Caco-2 (cell line): ENCODE results near the gene ALDH4A1. TPM values are rescaled to one million over a fixed set of nuclear protein-coding genes. Genes with fewer than 3 reads are reported as not detected.

ENCODE experiments used
- BruUV-seq: library from RNA; stranded (reverse); fragments of 400-500 nt; replicated peaks from 2 replicates; lab custom pipeline; 2021; lab: Mats Ljungman, UMichigan
- CTCF ChIA-PET: fragments of 300-600 bp; sonication (Branson Sonifier 250); formaldehyde crosslinking; loops from one replicate; lab custom pipeline; 2022; ENCODE audit warnings: antibody characterized with exemption; lab: Charles Lee
- POLR2A ChIA-PET: fragments of 300-600 bp; sonication (Branson Sonifier 250); formaldehyde crosslinking; loops from one replicate; lab custom pipeline; 2022; ENCODE audit warnings: antibody characterized with exemption; lab: Charles Lee
- DNase-seq, 2 experiments: peaks; one replicate each; pipeline versions ENCODE4 v3.0.0 to v3.0.0-alpha.2; 2020 to 2022
- H3K27me3 ChIP-seq: replicated peaks from 2 replicates; pipeline ENCODE4 v1.6.0; 2011; ENCODE audit warnings: low read length; ENCODE audit not compliant: control insufficient read depth, insufficient read depth
- H3K36me3 ChIP-seq: 2 replicates; pipeline ENCODE4 v1.5.1; 2011; ENCODE audit warnings: low read length; ENCODE audit not compliant: control insufficient read depth, insufficient read depth
- H3K4me1 ChIP-seq: fragments of 250-450 bp; sonication (Bioruptor Pico); 2 replicates; pipeline ENCODE4 v1.5.1; 2020; ENCODE audit warnings: mild to moderate bottlenecking
- H3K4me3 ChIP-seq: 2 replicates; pipeline ENCODE4 v1.5.1; 2011; ENCODE audit warnings: low read depth, mild to moderate bottlenecking, control low read depth, low read length
- H3K9me3 ChIP-seq: fragments of 250-450 bp; sonication (Bioruptor Pico); 2 replicates; pipeline ENCODE4 v1.5.1; 2020; ENCODE audit warnings: mild to moderate bottlenecking, moderate library complexity
- H3K27ac Mint-ChIP-seq: one replicate; pipeline ENCODE4 v1.8.0; 2022; ENCODE audit warnings: mixed read lengths; ENCODE audit not compliant: unreplicated experiment
- H3K27me3 Mint-ChIP-seq: one replicate; pipeline ENCODE4 v1.8.0; 2022; ENCODE audit warnings: mixed read lengths; ENCODE audit not compliant: insufficient read depth, unreplicated experiment
- H3K36me3 Mint-ChIP-seq: one replicate; pipeline ENCODE4 v1.8.0; 2022; ENCODE audit warnings: mild to moderate bottlenecking, mixed read lengths; ENCODE audit not compliant: insufficient read depth, unreplicated experiment
- H3K4me1 Mint-ChIP-seq: one replicate; pipeline ENCODE4 v1.8.0; 2022; ENCODE audit warnings: low read depth, mixed read lengths; ENCODE audit not compliant: unreplicated experiment
- H3K4me3 Mint-ChIP-seq: one replicate; pipeline ENCODE4 v1.8.0; 2022; ENCODE audit warnings: mild to moderate bottlenecking, moderate library complexity, mixed read lengths; ENCODE audit not compliant: unreplicated experiment
- H3K9me3 Mint-ChIP-seq: one replicate; pipeline ENCODE4 v1.8.0; 2022; ENCODE audit warnings: mixed read lengths; ENCODE audit not compliant: unreplicated experiment
- CTCF ChIP-seq, 2 experiments: fragments of 200-600 bp in 1 of 2; IDR thresholded peaks; 1 replicate in 1 of 2; 2 replicates in 1 of 2; pipeline versions ENCODE4 v1.5.1 to v1.8.0; 2011 to 2022; ENCODE audit warnings: antibody characterized with exemption in 1 of 2, control low read depth in 1 of 2, inconsistent platforms in 1 of 2, low read depth in 1 of 2, low read length in 1 of 2, mild to moderate bottlenecking in 1 of 2, moderate library complexity in 1 of 2; ENCODE audit not compliant: insufficient read depth in 1 of 2, severe bottlenecking in 1 of 2, unreplicated experiment in 1 of 2
- intact Hi-C: fragments of 100-400 bp; cut with micrococcal nuclease; formaldehyde crosslinking; loops from one replicate; pipeline ENCODE4 v1.10.0; 2022; ENCODE audit not compliant: unreplicated experiment
- total RNA-seq: library from RNA; stranded (reverse); gene quantifications from 2 replicates; pipeline ENCODE4 v1.2.3, GENCODE V29; 2022

Gene ALDH4A1
- total RNA-seq, 1 experiment from 2014 or later = 18.0 TPM

GRCh38 chr1:18934205-18935000, 32.0 kb upstream of the ALDH4A1 start:
- H3K4me1 ChIP-seq = peaks cover 31% of the 10 kb centered on the region
- peaks cover 13% of the 10 kb centered on the region for H3K36me3 Mint-ChIP-seq
- no peak for TF ChIP-seq CTCF (IDR thresholded peaks at IDR 0.05; ENCODE audit: insufficient read depth in 1 of 2, low read depth in 1 of 2, low read length in 1 of 2, severe bottlenecking in 1 of 2, unreplicated experiment in 1 of 2)
- H3K4me3 ChIP-seq = no peak overlapping the region
- no peaks in the 10 kb centered on the region for H3K9me3 ChIP-seq
- intact Hi-C loops = no loop called here
- H3K36me3 ChIP-seq = no peaks in the 10 kb centered on the region
- no peak overlapping the region for H3K27ac Mint-ChIP-seq
- no peak for DNase-seq
- CTCF ChIA-PET = no interaction called here
- POLR2A ChIA-PET = no interaction called here
- H3K27me3 ChIP-seq = no peaks in the 10 kb centered on the region
- BruUV-seq = no TSS peak
- H3K4me1 Mint-ChIP-seq = peaks cover 17% of the 10 kb centered on the region
- no peaks in the 10 kb centered on the region for H3K9me3 Mint-ChIP-seq
- H3K4me3 Mint-ChIP-seq = no peak overlapping the region
- no peaks in the 10 kb centered on the region for H3K27me3 Mint-ChIP-seq

- intact Hi-C loops = no loop called here
- Histone ChIP-seq H3K9me3 (no peaks in the 10 kb centered on the region), H3K36me3 (no peaks in the 10 kb centered on the region), H3K4me3 (no peak overlapping the region), H3K4me1 (peaks cover 16% of the 10 kb centered on the region), H3K27me3 (no peaks in the 10 kb centered on the region)
- Mint-ChIP-seq H3K9me3 (no peaks in the 10 kb centered on the region), H3K36me3 (peaks cover 13% of the 10 kb centered on the region), H3K4me3 (no peak overlapping the region), H3K4me1 (peaks cover 17% of the 10 kb centered on the region), H3K27me3 (no peaks in the 10 kb centered on the region), H3K27ac (no peak overlapping the region)
- CTCF ChIA-PET = no interaction called here
- no TSS peak for BruUV-seq
- POLR2A ChIA-PET = no interaction called here
- DNase-seq = no peak
- TF ChIP-seq CTCF (IDR thresholded peaks at IDR 0.05; ENCODE audit: insufficient read depth in 1 of 2, low read depth in 1 of 2, low read length in 1 of 2, severe bottlenecking in 1 of 2, unreplicated experiment in 1 of 2) = no peak
Observed at GRCh38 chr1:18932879-18933278, 30.5 kb upstream of the ALDH4A1 start.

DNA sequence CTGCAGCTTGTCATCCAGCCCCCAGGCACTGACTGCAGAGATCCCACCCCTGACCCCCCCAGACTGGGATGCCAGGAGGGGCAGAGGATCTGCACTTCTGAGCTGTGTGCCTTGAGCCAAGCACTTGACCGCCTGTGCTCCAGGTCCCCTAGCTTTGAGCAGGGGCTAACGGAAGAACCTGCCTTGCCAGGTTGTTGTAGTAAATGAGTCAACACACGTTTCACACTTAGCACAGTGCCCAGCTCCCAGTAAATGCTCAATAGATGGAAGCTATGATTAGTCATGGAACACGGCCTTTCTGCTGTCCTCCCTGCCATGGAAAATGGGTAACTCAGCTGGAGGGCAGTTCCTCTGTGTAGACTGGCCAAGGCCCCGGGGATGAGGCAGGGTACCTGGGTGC, 30.0 kb upstream of the ALDH4A1 start:
- Histone ChIP-seq H3K36me3 (no peaks in the 10 kb centered on the region), H3K9me3 (no peaks in the 10 kb centered on the region), H3K27me3 (no peaks in the 10 kb centered on the region), H3K4me1 (peaks cover 11% of the 10 kb centered on the region), H3K4me3 (no peak overlapping the region)
- Mint-ChIP-seq H3K4me1 (peaks cover 17% of the 10 kb centered on the region), H3K4me3 (no peak overlapping the region), H3K27me3 (no peaks in the 10 kb centered on the region), H3K27ac (no peak overlapping the region), H3K36me3 (peaks cover 13% of the 10 kb centered on the region), H3K9me3 (no peaks in the 10 kb centered on the region)
- POLR2A ChIA-PET = no interaction called here
- CTCF ChIA-PET = no interaction called here
- no peak for DNase-seq
- intact Hi-C loops = no loop called here
- no peak for TF ChIP-seq CTCF (IDR thresholded peaks at IDR 0.05; ENCODE audit: insufficient read depth in 1 of 2, low read depth in 1 of 2, low read length in 1 of 2, severe bottlenecking in 1 of 2, unreplicated experiment in 1 of 2)
- no TSS peak for BruUV-seq
